H9 (cell line): ENCODE measurements around the gene TRPM2. TPM values are rescaled to one million over a fixed set of nuclear protein-coding genes. Genes with fewer than 3 reads are reported as not detected.
A peak's percentile ranks its signal among the peaks of the same experiment; 100 is the strongest.

Experiments used
- DNase-seq: peaks from one replicate; pipeline ENCODE4 v3.0.0-alpha.2; 2017
- H2AFZ ChIP-seq: one replicate; pipeline ENCODE4 v1.6.1; 2013; ENCODE audit warnings: mild to moderate bottlenecking, low read length, control low read depth, moderate library complexity
- H2AK5ac ChIP-seq: 2 replicates; pipeline ENCODE4 v1.6.1; 2013; ENCODE audit warnings: low read length, control low read depth, mixed read lengths; ENCODE audit not compliant: insufficient read length
- H2BK120ac ChIP-seq: one replicate; pipeline ENCODE4 v1.6.1; 2013; ENCODE audit warnings: low read depth, mild to moderate bottlenecking, low read length, control low read depth, inconsistent platforms; ENCODE audit not compliant: poor library complexity, severe bottlenecking
- H2BK12ac ChIP-seq: 2 replicates; pipeline ENCODE4 v1.6.1; 2013; ENCODE audit warnings: low read length, control low read depth, mixed read lengths, low read depth; ENCODE audit not compliant: insufficient read length
- H2BK15ac ChIP-seq: 2 replicates; pipeline ENCODE4 v1.6.1; 2013; ENCODE audit warnings: low read depth, low read length, control low read depth
- H2BK20ac ChIP-seq: one replicate; pipeline ENCODE4 v1.6.1; 2013; ENCODE audit warnings: low read depth, mild to moderate bottlenecking, low read length, control low read depth, inconsistent platforms; ENCODE audit not compliant: poor library complexity, severe bottlenecking
- H2BK5ac ChIP-seq: 2 replicates; pipeline ENCODE4 v1.6.1; 2013; ENCODE audit warnings: low read length, control low read depth, mixed read lengths; ENCODE audit not compliant: insufficient read length
- H3K14ac ChIP-seq: 2 replicates; pipeline ENCODE4 v1.6.1; 2013; ENCODE audit warnings: low read length, control low read depth; ENCODE audit not compliant: insufficient read depth
- H3K18ac ChIP-seq: 2 replicates; pipeline ENCODE4 v1.6.1; 2013; ENCODE audit warnings: low read depth, mild to moderate bottlenecking, mixed read lengths, low read length, control low read depth; ENCODE audit not compliant: insufficient read length
- H3K23ac ChIP-seq: 2 replicates; pipeline ENCODE4 v1.6.1; 2013; ENCODE audit warnings: low read length, control low read depth, mixed read lengths, low read depth; ENCODE audit not compliant: insufficient read length
- H3K23me2 ChIP-seq: 2 replicates; pipeline ENCODE4 v1.6.1; 2013; ENCODE audit warnings: low read depth, mild to moderate bottlenecking, mixed read lengths, low read length, control low read depth; ENCODE audit not compliant: insufficient read length, poor library complexity, severe bottlenecking
- H3K27ac ChIP-seq: 2 replicates; pipeline ENCODE4 v1.5.1; 2013; ENCODE audit warnings: low read length, control low read depth, mixed read lengths, low read depth; ENCODE audit not compliant: insufficient read length
- H3K27me3 ChIP-seq: 2 replicates; pipeline ENCODE4 v1.6.1; 2013; ENCODE audit warnings: low read length, control low read depth, inconsistent platforms; ENCODE audit not compliant: insufficient read depth
- H3K4ac ChIP-seq: 2 replicates; pipeline ENCODE4 v1.6.1; 2013; ENCODE audit warnings: low read depth, mild to moderate bottlenecking, control low read depth, inconsistent platforms, low read length, moderate library complexity
- H3K4me1 ChIP-seq: 2 replicates; pipeline ENCODE4 v1.6.1; 2013; ENCODE audit warnings: low read length, control low read depth, inconsistent platforms; ENCODE audit not compliant: insufficient read depth
- H3K4me2 ChIP-seq: 2 replicates; pipeline ENCODE4 v1.6.1; 2013; ENCODE audit warnings: low read length, control low read depth, mixed read lengths; ENCODE audit not compliant: insufficient read length, insufficient read depth
- H3K56ac ChIP-seq: 2 replicates; pipeline ENCODE4 v1.6.1; 2013; ENCODE audit warnings: low read depth, mild to moderate bottlenecking, mixed read lengths, low read length, control low read depth; ENCODE audit not compliant: insufficient read length
- H3K79me1 ChIP-seq: 2 replicates; pipeline ENCODE4 v1.6.1; 2013; ENCODE audit warnings: low read depth, mild to moderate bottlenecking, moderate library complexity, low read length, control low read depth, inconsistent platforms; ENCODE audit not compliant: insufficient read depth, poor library complexity, severe bottlenecking
- H3K79me2 ChIP-seq: 2 replicates; pipeline ENCODE4 v1.6.1; 2013; ENCODE audit warnings: low read length, control low read depth, inconsistent platforms; ENCODE audit not compliant: insufficient read depth
- H3K9ac ChIP-seq: 2 replicates; pipeline ENCODE4 v1.6.1; 2013; ENCODE audit warnings: low read length, control low read depth, mixed read lengths; ENCODE audit not compliant: insufficient read length; ENCODE audit errors: extremely low read depth
- H3K9me3 ChIP-seq: one replicate; pipeline ENCODE4 v1.6.1; 2013; ENCODE audit warnings: low read depth, low read length, inconsistent platforms; ENCODE audit not compliant: control insufficient read depth
- H3T11ph ChIP-seq: one replicate; pipeline ENCODE4 v1.6.1; 2013; ENCODE audit warnings: mild to moderate bottlenecking, low read length, control low read depth, inconsistent platforms
- H4K20me1 ChIP-seq: one replicate; pipeline ENCODE4 v1.6.1; 2013; ENCODE audit not compliant: control insufficient read depth, insufficient read length, insufficient read depth
- H4K5ac ChIP-seq: 2 replicates; pipeline ENCODE4 v1.6.1; 2013; ENCODE audit warnings: low read depth, mild to moderate bottlenecking, mixed read lengths, low read length, control low read depth; ENCODE audit not compliant: insufficient read length
- H4K8ac ChIP-seq: replicated peaks from 2 replicates; pipeline ENCODE4 v1.6.1; 2013; ENCODE audit warnings: low read length, control low read depth, mixed read lengths, low read depth; ENCODE audit not compliant: insufficient read length
- H4K91ac ChIP-seq: 2 replicates; pipeline ENCODE4 v1.6.1; 2013; ENCODE audit warnings: low read depth, mild to moderate bottlenecking, moderate library complexity, mixed read lengths, low read length, control low read depth; ENCODE audit not compliant: insufficient read length
- H3K27ac Mint-ChIP-seq, 3 experiments: 2 replicates in 2 of 3; 3 replicates in 1 of 3; pipeline ENCODE4 v1.8.0; 2020 to 2021; ENCODE audit warnings: mixed read lengths in 3 of 3, mild to moderate bottlenecking in 1 of 3, moderate library complexity in 1 of 3
- H3K27me3 Mint-ChIP-seq: 2 replicates; pipeline ENCODE4 v1.8.0; 2021; ENCODE audit warnings: low read depth, mild to moderate bottlenecking, moderate library complexity, mixed read lengths
- H3K36me3 Mint-ChIP-seq, 3 experiments: 2 replicates in 2 of 3; 3 replicates in 1 of 3; pipeline ENCODE4 v1.8.0; 2020 to 2021; ENCODE audit warnings: low read depth in 3 of 3, mixed read lengths in 3 of 3; ENCODE audit not compliant: insufficient read depth in 1 of 3
- H3K4me1 Mint-ChIP-seq, 2 experiments: 2 replicates each; pipeline ENCODE4 v1.8.0; 2020; ENCODE audit warnings: mixed read lengths in 2 of 2
- H3K4me3 Mint-ChIP-seq, 2 experiments: 2 replicates in 1 of 2; 3 replicates in 1 of 2; pipeline ENCODE4 v1.8.0; 2020 to 2021; ENCODE audit warnings: mild to moderate bottlenecking in 2 of 2, mixed read lengths in 2 of 2, moderate library complexity in 1 of 2
- H3K9me3 Mint-ChIP-seq, 2 experiments: 2 replicates in 1 of 2; 3 replicates in 1 of 2; pipeline ENCODE4 v1.8.0; 2020; ENCODE audit warnings: mild to moderate bottlenecking in 2 of 2, mixed read lengths in 2 of 2, moderate library complexity in 1 of 2
- WGBS: extraction: QIAGEN DNeasy Blood & Tissue Kit; methylation state at CpG from one replicate; pipeline ENCODE4 v1.1.7; 2013; ENCODE audit warnings: missing lambda C conversion rate, low lambda C conversion rate, mixed read lengths; ENCODE audit not compliant: insufficient read length; ENCODE audit errors: extremely low coverage; 5-methylcytosine and 5-hydroxymethylcytosine counted together
- total RNA-seq: library from RNA; stranded (reverse); gene quantifications from 2 replicates; pipeline ENCODE4 v1.2.1, GENCODE V29; 2021
- TF ChIP-seq, protein P1 (sequence below): fragments of 200-600 bp; sonication (generic); conservative IDR thresholded peaks from 3 replicates; pipeline ENCODE4 v1.8.0; 2021; ENCODE audit warnings: antibody characterized with exemption, mild to moderate bottlenecking

Gene TRPM2
- total RNA-seq, 1 experiment from 2014 or later: 0.68 TPM

DNA sequence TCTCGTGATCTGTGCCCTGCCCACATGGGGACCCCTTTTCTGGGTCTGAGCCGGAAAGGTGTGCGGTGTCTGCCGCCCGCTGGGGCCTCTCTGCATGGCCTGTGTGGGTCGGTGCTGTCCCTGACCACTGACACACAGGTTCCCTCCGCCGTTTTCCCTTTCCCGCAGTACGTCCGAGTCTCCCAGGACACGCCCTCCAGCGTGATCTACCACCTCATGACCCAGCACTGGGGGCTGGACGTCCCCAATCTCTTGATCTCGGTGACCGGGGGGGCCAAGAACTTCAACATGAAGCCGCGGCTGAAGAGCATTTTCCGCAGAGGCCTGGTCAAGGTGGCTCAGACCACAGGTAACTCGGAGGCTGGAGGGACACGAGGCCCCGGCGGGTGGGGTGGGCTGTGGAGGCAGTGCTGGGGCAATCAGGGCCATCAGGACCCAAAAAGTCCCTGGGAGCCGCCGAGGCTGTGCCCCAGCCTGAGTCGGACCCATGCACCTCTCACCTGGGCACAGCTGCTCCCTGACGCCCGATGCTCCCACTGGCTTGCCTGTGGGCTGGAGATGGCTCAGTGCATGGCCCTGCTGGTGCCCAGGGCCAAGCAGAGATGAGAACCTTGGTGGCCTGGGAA, 13.3 kb downstream of the TRPM2 start:
- H2BK12ac ChIP-seq: no peak overlapping the region
- H3K14ac ChIP-seq: no peak overlapping the region
- no peak overlapping the region for H4K91ac ChIP-seq
- Mint-ChIP-seq H3K27ac (no peak overlapping the region), H3K4me3 (peak overlapping the region in 1 of 2 experiments; percentile 35; a peak in 1 of 5 replicates), H3K4me1 (peaks cover 2 to 9% of the 10 kb centered on the region in 2 experiments; a peak in 2 of 4 replicates), H3K36me3 (no peaks in the 10 kb centered on the region; a peak in 1 of 7 replicates), H3K9me3 (peaks cover 2 to 5% of the 10 kb centered on the region in 2 experiments; a peak in 3 of 5 replicates), H3K27me3 (peaks cover 37% of the 10 kb centered on the region)
- no peak overlapping the region for H3T11ph ChIP-seq
- no peak overlapping the region for H3K9ac ChIP-seq
- TF ChIP-seq, protein P1, sequence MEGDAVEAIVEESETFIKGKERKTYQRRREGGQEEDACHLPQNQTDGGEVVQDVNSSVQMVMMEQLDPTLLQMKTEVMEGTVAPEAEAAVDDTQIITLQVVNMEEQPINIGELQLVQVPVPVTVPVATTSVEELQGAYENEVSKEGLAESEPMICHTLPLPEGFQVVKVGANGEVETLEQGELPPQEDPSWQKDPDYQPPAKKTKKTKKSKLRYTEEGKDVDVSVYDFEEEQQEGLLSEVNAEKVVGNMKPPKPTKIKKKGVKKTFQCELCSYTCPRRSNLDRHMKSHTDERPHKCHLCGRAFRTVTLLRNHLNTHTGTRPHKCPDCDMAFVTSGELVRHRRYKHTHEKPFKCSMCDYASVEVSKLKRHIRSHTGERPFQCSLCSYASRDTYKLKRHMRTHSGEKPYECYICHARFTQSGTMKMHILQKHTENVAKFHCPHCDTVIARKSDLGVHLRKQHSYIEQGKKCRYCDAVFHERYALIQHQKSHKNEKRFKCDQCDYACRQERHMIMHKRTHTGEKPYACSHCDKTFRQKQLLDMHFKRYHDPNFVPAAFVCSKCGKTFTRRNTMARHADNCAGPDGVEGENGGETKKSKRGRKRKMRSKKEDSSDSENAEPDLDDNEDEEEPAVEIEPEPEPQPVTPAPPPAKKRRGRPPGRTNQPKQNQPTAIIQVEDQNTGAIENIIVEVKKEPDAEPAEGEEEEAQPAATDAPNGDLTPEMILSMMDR: no peak
- H4K8ac ChIP-seq: no peak overlapping the region
- no peak overlapping the region for H3K56ac ChIP-seq
- H3K27ac ChIP-seq: no peak overlapping the region
- no peak overlapping the region for H4K5ac ChIP-seq
- H2BK120ac ChIP-seq: no peak overlapping the region
- no peak overlapping the region for H2BK20ac ChIP-seq
- peak; percentile 18 for DNase-seq
- no peak overlapping the region for H2AFZ ChIP-seq
- no peak overlapping the region for H3K23ac ChIP-seq
- no peaks in the 10 kb centered on the region for H3K79me2 ChIP-seq
- no peaks in the 10 kb centered on the region for H3K4me1 ChIP-seq
- H2BK5ac ChIP-seq: no peak overlapping the region
- no peaks in the 10 kb centered on the region for H4K20me1 ChIP-seq
- H2AK5ac ChIP-seq: no peak overlapping the region
- no CpG with 5 or more reads among the region's 28 CpGs for WGBS
- peaks cover 4% of the 10 kb centered on the region; the same call in 1 of the 2 replicates for H3K27me3 ChIP-seq
- no peak overlapping the region for H3K4ac ChIP-seq
- no peak overlapping the region for H3K4me2 ChIP-seq
- H2BK15ac ChIP-seq: no peak overlapping the region
- H3K9me3 ChIP-seq: no peaks in the 10 kb centered on the region
- no peak overlapping the region for H3K18ac ChIP-seq
- peaks cover 3% of the 10 kb centered on the region for H3K23me2 ChIP-seq
- no peaks in the 10 kb centered on the region for H3K79me1 ChIP-seq
